IMR-90 (cell line): ENCODE measurements around the gene ADGRF1. TPM values are rescaled to one million over a fixed set of nuclear protein-coding genes. Genes with fewer than 3 reads are reported as not detected.
"Not testable (repeated sequence)": the region's sequence is repeated elsewhere in the genome, so short reads cannot be mapped to it uniquely, and the experiment has no call there.

Source experiments
- ATAC-seq: fragments of 200-7000 bp; cut with Tn5 transposase; 2 replicates; pipeline ENCODE4 v1.9.1; 2020; ENCODE audit warnings: low read depth, mild to moderate bottlenecking, moderate library complexity
- BruUV-seq: library from RNA; stranded (reverse); fragments of 400-500 nt; replicated peaks from 2 replicates; lab custom pipeline; 2021; lab: Mats Ljungman, UMichigan
- CTCF ChIA-PET: fragments of 300-600 bp; formaldehyde crosslinking; extraction: SDS; loops from one replicate; lab custom pipeline; 2021; ENCODE audit warnings: antibody characterized with exemption; lab: Yijun Ruan, JAX
- POLR2A ChIA-PET: fragments of 300-600 bp; sonication (Branson Sonifier 250); formaldehyde crosslinking; loops from one replicate; lab custom pipeline; 2022; ENCODE audit warnings: antibody characterized with exemption; ENCODE audit not compliant: unreplicated experiment; lab: Charles Lee
- DNase-seq: peaks from one replicate; pipeline ENCODE4 v3.0.0; 2013
- H2AFZ ChIP-seq: replicated peaks from 2 replicates; pipeline ENCODE3; 2013; ENCODE audit warnings: low read length, mild to moderate bottlenecking; ENCODE audit not compliant: poor library complexity
- H2AK5ac ChIP-seq: 2 replicates; pipeline ENCODE4 v1.6.1; 2013; ENCODE audit warnings: low read depth, low read length, inconsistent platforms
- H2AK9ac ChIP-seq: replicated peaks from 2 replicates; pipeline ENCODE3; 2013; ENCODE audit warnings: mild to moderate bottlenecking, low read depth, low read length, moderate library complexity; ENCODE audit not compliant: poor library complexity
- H2BK120ac ChIP-seq: 2 replicates; pipeline ENCODE4 v1.6.1; 2013; ENCODE audit warnings: low read depth, low read length, inconsistent platforms
- H2BK15ac ChIP-seq: 3 replicates; pipeline ENCODE4 v1.6.1; 2013; ENCODE audit warnings: low read depth, low read length, inconsistent platforms
- H2BK20ac ChIP-seq: 2 replicates; pipeline ENCODE4 v1.6.1; 2013; ENCODE audit warnings: low read depth, mild to moderate bottlenecking, inconsistent platforms, low read length, moderate library complexity
- H2BK5ac ChIP-seq: 2 replicates; pipeline ENCODE4 v1.6.1; 2013; ENCODE audit warnings: mild to moderate bottlenecking, low read depth, low read length, inconsistent platforms; ENCODE audit not compliant: poor library complexity, severe bottlenecking
- H3K14ac ChIP-seq: replicated peaks from 2 replicates; pipeline ENCODE4 v1.6.1; 2013; ENCODE audit warnings: low read depth, low read length, inconsistent platforms
- H3K18ac ChIP-seq: 2 replicates; pipeline ENCODE4 v1.6.1; 2013; ENCODE audit warnings: low read depth, low read length, control low read depth
- H3K23ac ChIP-seq: 2 replicates; pipeline ENCODE4 v1.6.1; 2013; ENCODE audit warnings: low read depth, low read length, inconsistent platforms
- H3K27ac ChIP-seq: 2 replicates; pipeline ENCODE4 v1.5.1; 2013; ENCODE audit warnings: mild to moderate bottlenecking, control low read depth, low read length; ENCODE audit not compliant: insufficient read depth
- H3K27me3 ChIP-seq: 2 replicates; pipeline ENCODE4 v1.6.1; 2013; ENCODE audit warnings: low read length; ENCODE audit not compliant: control insufficient read depth, insufficient read depth
- H3K36me3 ChIP-seq: 2 replicates; pipeline ENCODE4 v1.6.1; 2013; ENCODE audit warnings: low read length, mixed read lengths; ENCODE audit not compliant: control insufficient read depth, insufficient read depth
- H3K4ac ChIP-seq: 2 replicates; pipeline ENCODE4 v1.6.1; 2013; ENCODE audit warnings: low read depth, low read length, inconsistent platforms
- H3K4me1 ChIP-seq: 2 replicates; pipeline ENCODE4 v1.6.1; 2013; ENCODE audit warnings: low read length, mixed read lengths; ENCODE audit not compliant: control insufficient read depth, insufficient read depth
- H3K4me2 ChIP-seq: 2 replicates; pipeline ENCODE4 v1.6.1; 2013; ENCODE audit warnings: low read depth, mild to moderate bottlenecking, control low read depth, low read length, moderate library complexity
- H3K4me3 ChIP-seq: 2 replicates; pipeline ENCODE4 v1.5.1; 2013; ENCODE audit warnings: low read depth, mild to moderate bottlenecking, control low read depth, low read length, moderate library complexity; ENCODE audit not compliant: insufficient read depth
- H3K56ac ChIP-seq: 2 replicates; pipeline ENCODE4 v1.6.1; 2013; ENCODE audit warnings: low read length, inconsistent platforms; ENCODE audit not compliant: insufficient read depth; ENCODE audit errors: extremely low read depth
- H3K79me1 ChIP-seq, 2 experiments: 2 replicates each; pipeline ENCODE4 v1.6.1; 2013; ENCODE audit warnings: low read length in 2 of 2, inconsistent platforms in 1 of 2, low read depth in 1 of 2
- H3K9ac ChIP-seq: 2 replicates; pipeline ENCODE4 v1.6.1; 2013; ENCODE audit warnings: low read depth, low read length, control low read depth
- H3K9me1 ChIP-seq: 2 replicates; pipeline ENCODE4 v1.6.1; 2013; ENCODE audit warnings: low read length, inconsistent platforms; ENCODE audit not compliant: insufficient read depth
- H3K9me3 ChIP-seq: 2 replicates; pipeline ENCODE4 v1.6.1; 2013; ENCODE audit warnings: low read length; ENCODE audit not compliant: control insufficient read depth, insufficient read depth
- H4K20me1 ChIP-seq: 2 replicates; pipeline ENCODE4 v1.6.1; 2013; ENCODE audit warnings: low read length, inconsistent platforms; ENCODE audit not compliant: insufficient read depth
- H4K5ac ChIP-seq: 2 replicates; pipeline ENCODE4 v1.6.1; 2013; ENCODE audit warnings: mild to moderate bottlenecking, low read depth, low read length, control low read depth
- H4K8ac ChIP-seq, 2 experiments: 2 replicates each; pipeline ENCODE4 v1.6.1; 2013; ENCODE audit warnings: low read depth in 2 of 2, low read length in 2 of 2, control low read depth in 1 of 2, inconsistent platforms in 1 of 2
- H4K91ac ChIP-seq: 2 replicates; pipeline ENCODE4 v1.6.1; 2013; ENCODE audit warnings: low read depth, low read length, inconsistent platforms; ENCODE audit not compliant: insufficient read depth
- WGBS, 2 experiments: methylation state at CpG; one replicate each; pipeline versions ENCODE4 v1.1.5 to v1.1.7; 2013; ENCODE audit warnings: missing lambda C conversion rate in 2 of 2; ENCODE audit not compliant: insufficient read length in 1 of 2; ENCODE audit errors: extremely low coverage in 2 of 2; 5-methylcytosine and 5-hydroxymethylcytosine counted together
- dilution Hi-C: fragments of 300-500 bp; cut with HindIII; formaldehyde crosslinking; loops from one replicate; pipeline ENCODE4 v1.14.3; 2018; ENCODE audit warnings: low sequenced_read_pairs; ENCODE audit not compliant: unreplicated experiment
- in situ Hi-C: fragments of 300-500 bp; cut with MboI; formaldehyde crosslinking; loops from 3 replicates; pipeline ENCODE4 v1.14.3; 2019; ENCODE audit warnings: low sequenced_read_pairs, inconsistent platforms, mixed read lengths
- intact Hi-C: fragments of 100-400 bp; cut with micrococcal nuclease; formaldehyde crosslinking; loops from 2 replicates; pipeline ENCODE4 v1.10.0; 2022
- polyA plus RNA-seq, 3 experiments: library from polyadenylated mRNA; depleted of rRNA; stranded (reverse); fragments of >200 nt; gene quantifications; 2 replicates each; pipeline ENCODE4 v1.2.3, GENCODE V29; 2012; ENCODE audit warnings: low replicate concordance in 1 of 3
- total RNA-seq: library from RNA; depleted of rRNA; stranded (reverse); fragments of >200 nt; gene quantifications from 2 replicates; pipeline ENCODE4 v1.2.3, GENCODE V29; 2012

ADGRF1 gene
- total and polyA plus RNA-seq, 2 of the 4 experiments (the other 2 are of a cell fraction), result not detected

- H2AK9ac ChIP-seq, H3K4ac ChIP-seq, H2BK5ac ChIP-seq, H2AK5ac ChIP-seq, H3K56ac ChIP-seq, H4K91ac ChIP-seq, H3K14ac ChIP-seq, H4K20me1 ChIP-seq, DNase-seq, H2BK120ac ChIP-seq, H3K36me3 ChIP-seq, dilution Hi-C loops, H2BK15ac ChIP-seq, intact Hi-C loops, H3K9me1 ChIP-seq, H2AFZ ChIP-seq, H3K4me1 ChIP-seq, H4K8ac ChIP-seq, H3K27ac ChIP-seq, BruUV-seq, H3K4me3 ChIP-seq, H3K4me2 ChIP-seq, H3K9ac ChIP-seq, H3K23ac ChIP-seq, CTCF ChIA-PET, H4K5ac ChIP-seq, ATAC-seq, H3K79me1 ChIP-seq, POLR2A ChIA-PET, H3K9me3 ChIP-seq, H3K18ac ChIP-seq, in situ Hi-C loops, H2BK20ac ChIP-seq: not testable (repeated sequence)
- H3K27me3 ChIP-seq, result peaks cover 13% of the 10 kb centered on the region
- WGBS, 2 experiments, result no CpG with 5 or more reads among the region's 4 CpGs
Observed at GRCh38 chr6:47089473-47089872, 47.3 kb upstream of the ADGRF1 start.
